ENCODE data around the gene NEFH.

DNA sequence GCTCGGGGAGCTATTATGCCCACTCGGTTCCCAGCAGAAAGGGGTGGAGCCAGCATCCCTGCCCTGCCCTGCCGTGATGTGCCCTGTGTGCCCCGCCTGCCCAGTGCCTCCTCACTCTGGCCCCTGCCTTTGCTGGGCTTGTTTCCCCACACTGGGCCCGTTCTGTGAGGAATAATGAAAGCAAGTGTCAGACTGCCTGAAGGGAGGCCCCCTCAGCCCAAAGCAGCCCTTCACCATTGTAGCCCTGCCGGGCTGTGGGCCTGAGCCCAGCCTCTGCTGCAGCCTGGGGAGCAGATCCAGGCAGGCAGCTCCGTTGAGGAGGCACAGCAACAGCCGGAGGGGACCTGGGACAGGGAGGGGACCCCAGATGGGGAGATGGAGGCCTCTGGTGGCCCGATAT is 20.2 kb upstream of the NEFH start:
- TF ChIP-seq, protein P1, sequence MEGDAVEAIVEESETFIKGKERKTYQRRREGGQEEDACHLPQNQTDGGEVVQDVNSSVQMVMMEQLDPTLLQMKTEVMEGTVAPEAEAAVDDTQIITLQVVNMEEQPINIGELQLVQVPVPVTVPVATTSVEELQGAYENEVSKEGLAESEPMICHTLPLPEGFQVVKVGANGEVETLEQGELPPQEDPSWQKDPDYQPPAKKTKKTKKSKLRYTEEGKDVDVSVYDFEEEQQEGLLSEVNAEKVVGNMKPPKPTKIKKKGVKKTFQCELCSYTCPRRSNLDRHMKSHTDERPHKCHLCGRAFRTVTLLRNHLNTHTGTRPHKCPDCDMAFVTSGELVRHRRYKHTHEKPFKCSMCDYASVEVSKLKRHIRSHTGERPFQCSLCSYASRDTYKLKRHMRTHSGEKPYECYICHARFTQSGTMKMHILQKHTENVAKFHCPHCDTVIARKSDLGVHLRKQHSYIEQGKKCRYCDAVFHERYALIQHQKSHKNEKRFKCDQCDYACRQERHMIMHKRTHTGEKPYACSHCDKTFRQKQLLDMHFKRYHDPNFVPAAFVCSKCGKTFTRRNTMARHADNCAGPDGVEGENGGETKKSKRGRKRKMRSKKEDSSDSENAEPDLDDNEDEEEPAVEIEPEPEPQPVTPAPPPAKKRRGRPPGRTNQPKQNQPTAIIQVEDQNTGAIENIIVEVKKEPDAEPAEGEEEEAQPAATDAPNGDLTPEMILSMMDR (IDR thresholded peaks at IDR 0.05; ENCODE audit: low read length) = no peak
- TF ChIP-seq EZH2 (IDR thresholded peaks at IDR 0.05; ENCODE audit: borderline replicate concordance, low read length) = no peak

All from OCI-LY1 (cell line).